Renal cortex interstitium (tissue), 11 donors: ENCODE data around the gene FAM222B. TPM values are rescaled to one million over a fixed set of nuclear protein-coding genes. Genes with fewer than 3 reads are reported as not detected.
A peak's percentile ranks its signal among the peaks of the same experiment; 100 is the strongest.

ENCODE experiments used
- DNase-seq, 11 donors: peaks; one replicate each; pipeline ENCODE4 v3.0.0-alpha.2; 2013; ENCODE audit warnings: low read depth in 9 of 11, low spot score in 4 of 11; ENCODE audit errors: extremely low read depth in 1 of 11
- polyA plus RNA-seq, 3 donors: library from polyadenylated mRNA; unstranded; fragments of 120-200 nt; gene quantifications; one replicate each; pipeline ENCODE4 v1.2.1, GENCODE V29; 2013; ENCODE audit not compliant: insufficient read length in 3 of 3

The FAM222B gene
- polyA plus RNA-seq, 3 donors: 20.8 to 22.0 (median 21.4) TPM

DNA sequence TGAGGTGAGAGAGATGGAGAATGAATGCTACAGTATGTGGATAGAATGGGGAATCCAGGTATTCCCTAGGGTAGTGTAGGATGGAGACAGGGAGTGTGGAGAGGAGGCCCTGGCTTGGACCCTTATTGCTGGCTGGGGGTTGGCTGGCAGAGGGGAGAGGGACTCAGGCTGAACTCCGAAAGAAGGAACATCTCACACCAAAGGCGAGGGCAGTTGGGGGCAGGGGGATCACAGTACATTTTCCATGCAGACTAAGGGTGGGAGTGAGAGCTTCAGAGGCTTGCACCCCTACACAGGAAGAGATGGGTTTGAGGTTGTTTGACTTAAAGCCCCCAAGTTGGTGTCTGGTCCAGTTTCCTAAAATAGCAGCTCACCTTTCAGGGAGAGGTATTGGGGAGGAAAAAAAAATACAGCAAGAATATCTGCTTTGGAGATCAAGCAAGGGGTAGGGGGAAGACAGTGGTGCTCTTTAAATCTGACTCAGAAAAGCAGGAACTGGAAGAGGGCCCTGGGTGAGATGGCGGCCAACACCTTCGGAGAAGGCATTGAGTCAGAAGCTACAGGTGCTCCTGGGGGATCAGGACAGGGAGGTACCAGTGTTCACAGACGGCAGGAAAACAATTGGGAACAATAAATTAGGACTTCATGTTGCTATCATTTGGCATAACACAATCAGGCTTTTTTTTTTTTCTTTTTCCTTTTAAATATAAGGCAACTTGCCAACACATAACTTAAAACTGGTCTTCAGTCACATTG is 86.4 kb downstream of the FAM222B start:
- no peak for DNase-seq

DNA sequence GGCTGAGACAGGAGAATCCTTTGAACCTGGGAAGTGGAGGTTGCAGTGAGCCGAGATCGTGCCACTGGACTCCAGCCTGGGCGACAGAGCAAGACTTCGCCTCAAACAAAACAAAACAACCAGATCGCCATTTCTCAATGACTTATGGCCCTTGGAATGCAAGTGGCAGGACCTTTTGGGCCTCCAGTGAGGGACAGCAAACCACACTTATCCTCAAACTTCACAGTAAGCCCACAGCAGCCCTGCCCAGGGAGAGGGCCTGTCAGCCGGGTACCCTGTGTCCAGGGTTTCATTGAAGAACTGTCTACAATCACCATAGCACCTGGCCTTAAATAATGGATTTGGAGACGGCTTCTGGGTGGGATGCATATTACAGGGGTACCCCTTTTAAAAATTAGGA is 87.1 kb downstream of the FAM222B start:
- DNase-seq: no peak

DNA sequence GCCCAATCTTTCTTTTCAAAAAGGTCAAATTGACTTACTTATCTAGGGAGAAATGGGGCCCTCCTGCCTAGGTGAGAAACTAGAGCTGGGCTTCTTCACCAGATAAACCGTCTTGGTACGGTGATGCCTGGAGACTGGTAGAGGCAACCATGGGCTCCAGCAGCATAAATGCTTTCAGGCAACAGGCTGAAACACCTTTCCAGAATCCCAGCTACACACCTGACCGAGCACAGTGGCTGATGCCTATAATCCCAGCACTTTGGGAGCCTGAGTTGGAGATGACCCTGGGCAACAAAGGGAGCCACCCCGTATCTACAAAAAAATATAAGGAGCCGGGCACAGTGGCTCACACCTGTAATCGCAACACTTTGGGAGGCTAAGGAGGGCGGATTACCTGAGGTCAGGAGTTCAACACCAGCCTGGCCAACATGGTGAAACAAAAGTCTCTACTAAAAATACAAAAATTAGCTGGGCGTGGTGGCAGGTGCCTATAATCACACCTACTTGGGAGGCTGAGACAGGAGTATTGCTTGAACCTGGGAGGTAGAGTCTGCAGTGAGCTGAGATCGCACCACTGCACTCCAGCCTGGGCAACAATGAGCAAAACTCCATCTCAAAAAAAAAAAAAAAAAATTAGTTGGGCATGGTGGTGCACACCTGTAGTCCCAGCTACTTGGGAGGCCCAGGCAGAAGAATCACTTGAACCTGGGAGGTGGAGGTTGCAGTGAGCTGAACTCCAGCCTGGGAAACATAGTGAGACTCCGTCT is 90.8 kb downstream of the FAM222B start:
- DNase-seq: no peak

DNA sequence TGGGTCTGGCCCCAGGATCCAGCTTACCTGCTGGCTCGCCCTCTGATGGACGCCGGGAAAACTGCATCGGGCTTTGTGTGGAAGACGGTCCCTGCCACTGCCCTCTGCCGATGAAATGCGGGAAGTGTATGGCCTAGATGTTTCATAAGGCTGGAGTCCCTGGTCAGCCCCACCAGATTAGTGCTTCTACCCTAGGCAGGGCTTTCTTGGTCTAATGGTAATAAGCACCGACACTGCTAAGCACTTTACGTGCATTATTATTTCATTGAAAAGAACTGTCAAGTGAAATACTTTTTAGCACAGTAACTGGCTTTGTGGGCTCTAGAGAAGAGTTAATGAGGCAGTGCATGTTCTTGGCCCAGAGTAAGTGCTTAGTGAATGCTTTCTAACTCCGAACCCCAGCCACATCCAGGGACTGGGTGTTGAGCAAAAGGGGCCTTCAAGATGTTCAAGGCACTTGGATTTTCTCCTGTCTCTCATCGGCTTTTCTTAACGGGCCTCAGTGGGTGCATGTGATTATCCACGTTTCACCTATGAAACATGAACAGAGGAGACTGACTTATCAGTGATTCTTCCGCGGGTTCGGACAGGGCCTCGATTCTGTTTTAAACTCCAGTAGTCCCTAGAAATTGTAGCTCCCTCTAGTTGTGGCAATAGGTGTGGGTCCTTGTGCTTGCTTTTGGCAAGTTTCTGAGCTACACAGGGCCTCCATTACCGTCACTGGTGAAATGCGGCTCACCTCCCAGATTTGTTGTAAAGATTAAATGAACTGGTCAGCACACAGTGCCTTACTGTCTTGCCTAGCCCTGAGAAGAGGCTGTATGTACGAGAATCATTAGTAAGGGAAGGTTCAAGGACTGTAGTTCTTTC is 92.2 kb downstream of the FAM222B start:
- DNase-seq: peak in 8 of 11 donors; percentile 78 to 91 (median 86)

DNA sequence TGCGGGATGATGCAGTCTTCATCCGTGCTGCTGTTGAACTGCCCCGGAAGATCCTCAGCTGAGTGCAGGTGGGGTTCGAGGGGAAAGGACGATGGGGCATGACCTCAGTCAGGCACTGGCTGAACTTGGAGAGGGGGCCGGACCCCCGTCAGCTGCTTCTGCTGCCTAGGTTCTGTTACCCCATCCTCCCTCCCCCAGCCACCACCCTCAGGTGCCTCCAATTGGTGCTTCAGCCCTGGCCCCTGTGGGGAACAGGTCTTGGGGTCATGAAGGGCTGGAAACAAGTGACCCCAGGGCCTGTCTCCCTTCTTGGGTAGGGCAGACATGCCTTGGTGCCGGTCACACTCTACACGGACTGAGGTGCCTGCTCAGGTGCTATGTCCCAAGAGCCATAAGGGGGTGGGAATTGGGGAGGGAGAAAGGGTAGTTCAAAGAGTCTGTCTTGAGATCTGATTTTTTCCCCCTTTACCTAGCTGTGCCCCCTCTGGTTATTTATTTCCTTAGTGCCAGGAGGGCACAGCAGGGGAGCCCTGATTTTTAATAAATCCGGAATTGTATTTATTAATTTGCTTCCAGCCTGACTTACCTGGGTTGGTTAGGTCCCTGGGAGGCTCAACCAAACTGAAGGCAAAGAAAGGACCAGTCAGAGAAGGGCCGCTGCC is 92.9 kb downstream of the FAM222B start:
- DNase-seq: no peak

DNA sequence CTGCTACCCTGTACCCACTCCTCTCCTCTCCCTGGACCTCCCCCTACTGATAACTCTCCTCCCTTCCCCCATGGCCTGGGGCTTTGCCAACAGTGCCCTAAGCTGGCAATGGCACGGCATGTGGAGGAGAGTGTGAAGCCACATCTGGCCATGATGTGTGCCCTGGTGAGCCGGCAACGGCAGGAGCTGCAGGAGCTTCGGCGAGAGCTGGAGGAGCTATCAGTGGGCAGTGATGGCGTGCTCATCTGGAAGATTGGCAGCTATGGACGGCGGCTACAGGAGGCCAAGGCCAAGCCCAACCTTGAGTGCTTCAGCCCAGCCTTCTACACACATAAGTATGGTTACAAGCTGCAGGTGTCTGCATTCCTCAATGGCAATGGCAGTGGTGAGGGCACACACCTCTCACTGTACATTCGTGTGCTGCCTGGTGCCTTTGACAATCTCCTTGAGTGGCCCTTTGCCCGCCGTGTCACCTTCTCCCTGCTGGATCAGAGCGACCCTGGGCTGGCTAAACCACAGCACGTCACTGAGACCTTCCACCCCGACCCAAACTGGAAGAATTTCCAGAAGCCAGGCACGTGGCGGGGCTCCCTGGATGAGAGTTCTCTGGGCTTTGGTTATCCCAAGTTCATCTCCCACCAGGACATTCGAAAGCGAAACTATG is 93.6 kb downstream of the FAM222B start:
- no peak for DNase-seq

DNA sequence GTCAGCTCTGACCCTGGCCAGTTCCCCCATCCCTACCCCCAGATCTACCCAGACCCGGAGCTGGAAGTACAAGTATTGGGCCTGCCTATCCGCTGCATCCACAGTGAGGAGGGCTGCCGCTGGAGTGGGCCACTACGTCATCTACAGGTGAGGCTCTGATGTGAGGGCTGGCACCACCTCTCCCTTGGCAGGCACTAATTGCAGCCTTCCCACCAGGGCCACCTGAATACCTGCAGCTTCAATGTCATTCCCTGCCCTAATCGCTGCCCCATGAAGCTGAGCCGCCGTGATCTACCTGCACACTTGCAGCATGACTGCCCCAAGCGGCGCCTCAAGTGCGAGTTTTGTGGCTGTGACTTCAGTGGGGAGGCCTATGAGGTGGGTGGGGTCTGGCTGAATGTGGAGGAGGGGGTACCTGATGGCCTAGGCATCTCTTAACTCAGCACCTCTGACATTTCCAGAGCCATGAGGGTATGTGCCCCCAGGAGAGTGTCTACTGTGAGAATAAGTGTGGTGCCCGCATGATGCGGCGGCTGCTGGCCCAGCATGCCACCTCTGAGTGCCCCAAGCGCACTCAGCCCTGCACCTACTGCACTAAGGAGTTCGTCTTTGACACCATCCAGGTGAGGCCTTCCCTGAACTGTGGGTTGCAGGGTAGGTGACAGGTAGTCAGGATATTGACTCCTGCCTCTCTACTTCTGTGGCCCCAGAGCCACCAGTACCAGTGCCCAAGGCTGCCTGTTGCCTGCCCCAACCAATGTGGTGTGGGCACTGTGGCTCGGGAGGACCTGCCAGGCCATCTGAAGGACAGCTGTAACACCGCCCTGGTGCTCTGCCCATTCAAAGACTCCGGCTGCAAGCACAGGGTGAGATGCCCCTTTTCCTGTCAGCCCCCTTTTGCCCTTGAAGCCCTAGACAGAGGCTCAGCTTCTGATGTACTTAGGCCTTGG is 94.5 kb downstream of the FAM222B start:
- DNase-seq: no peak

DNA sequence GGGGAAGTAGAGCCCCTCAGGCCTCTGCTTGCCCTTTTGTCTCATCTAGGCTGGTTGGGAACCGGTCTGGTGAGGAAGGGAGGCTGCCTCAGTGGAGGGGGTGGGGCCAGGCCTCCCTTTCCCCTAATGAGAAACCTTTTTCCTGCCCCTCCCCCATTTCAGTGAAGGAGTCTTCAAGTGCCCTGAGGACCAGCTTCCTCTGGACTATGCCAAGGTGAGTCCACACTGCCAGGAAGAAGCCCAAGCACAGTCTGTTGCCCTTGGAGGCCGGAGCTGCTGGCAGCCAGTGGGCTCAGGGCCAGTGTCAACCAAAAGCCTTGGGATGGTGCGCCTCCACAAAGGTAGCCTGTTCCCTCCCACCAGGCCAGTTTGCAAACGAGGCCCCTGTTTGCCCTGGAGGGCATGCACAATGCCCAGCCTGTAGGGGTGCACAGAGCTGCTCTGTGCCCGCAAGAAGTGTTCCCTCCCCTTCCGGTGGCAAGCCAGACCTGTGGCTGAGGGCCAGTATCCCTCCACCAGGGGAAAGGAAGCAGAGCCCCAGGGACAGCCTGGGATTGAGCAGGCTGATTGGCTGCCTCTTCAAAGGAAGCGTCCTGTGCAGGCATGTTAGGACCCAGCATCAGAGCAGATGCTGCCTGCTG is 95.4 kb downstream of the FAM222B start:
- peak in 2 of 11 donors; percentile 27 to 53 for DNase-seq

DNA sequence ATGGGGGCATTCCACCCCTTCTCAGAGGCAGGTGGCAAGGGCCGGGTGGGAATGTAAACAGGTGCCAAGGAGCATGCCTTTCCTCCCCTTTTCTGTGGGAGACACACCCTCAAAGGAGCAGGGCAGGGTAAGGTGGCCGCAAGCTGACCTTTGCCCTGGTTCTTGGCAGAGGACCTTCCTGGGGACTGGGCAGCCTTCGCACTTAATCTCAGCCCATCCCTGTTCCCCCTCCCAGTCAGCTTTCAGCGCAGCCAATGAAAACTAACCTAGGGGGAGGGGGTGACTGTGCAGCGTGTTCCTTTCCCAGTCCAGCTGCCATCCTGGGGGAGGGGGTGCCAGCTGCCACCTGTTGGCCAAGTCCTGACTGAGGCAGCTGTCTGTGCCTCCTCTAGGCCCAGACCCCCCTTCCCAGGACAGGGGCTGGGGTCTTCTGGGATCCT is 96.0 kb downstream of the FAM222B start:
- DNase-seq: peak in 2 of 11 donors; percentile 36 to 39

DNA sequence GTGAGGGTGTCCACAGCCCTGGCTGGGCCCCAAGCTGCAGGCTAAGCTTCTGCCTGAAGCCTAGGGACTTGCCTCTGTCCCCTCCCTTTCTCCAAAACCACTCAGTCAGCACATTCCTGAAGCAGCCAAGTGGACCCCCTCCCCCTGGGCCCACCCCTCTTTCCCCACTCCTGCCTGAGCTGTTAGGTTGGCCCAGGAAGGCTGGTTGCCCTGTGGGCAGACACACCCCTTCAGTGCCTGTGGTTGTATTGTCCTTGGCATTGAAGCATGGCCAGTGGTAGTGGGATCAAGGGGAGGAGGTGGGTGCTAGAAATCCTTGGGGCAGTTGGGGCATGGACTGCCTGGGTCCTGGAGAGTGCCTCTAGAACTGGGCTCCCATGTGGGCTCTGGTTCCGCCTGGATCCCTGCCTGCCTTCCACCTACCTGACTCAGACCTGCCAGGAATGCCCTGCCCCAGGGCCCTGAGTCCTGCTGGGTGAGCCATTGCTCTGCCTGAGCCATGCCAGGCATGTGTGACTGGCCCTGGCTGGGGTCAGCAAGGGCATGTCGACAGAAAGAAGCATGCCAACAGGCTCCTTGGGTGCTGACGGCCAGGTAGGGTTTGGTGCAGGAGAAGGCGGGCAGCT is 96.7 kb downstream of the FAM222B start:
- DNase-seq: peak in 3 of 11 donors; percentile 64 to 83 (median 79)

DNA sequence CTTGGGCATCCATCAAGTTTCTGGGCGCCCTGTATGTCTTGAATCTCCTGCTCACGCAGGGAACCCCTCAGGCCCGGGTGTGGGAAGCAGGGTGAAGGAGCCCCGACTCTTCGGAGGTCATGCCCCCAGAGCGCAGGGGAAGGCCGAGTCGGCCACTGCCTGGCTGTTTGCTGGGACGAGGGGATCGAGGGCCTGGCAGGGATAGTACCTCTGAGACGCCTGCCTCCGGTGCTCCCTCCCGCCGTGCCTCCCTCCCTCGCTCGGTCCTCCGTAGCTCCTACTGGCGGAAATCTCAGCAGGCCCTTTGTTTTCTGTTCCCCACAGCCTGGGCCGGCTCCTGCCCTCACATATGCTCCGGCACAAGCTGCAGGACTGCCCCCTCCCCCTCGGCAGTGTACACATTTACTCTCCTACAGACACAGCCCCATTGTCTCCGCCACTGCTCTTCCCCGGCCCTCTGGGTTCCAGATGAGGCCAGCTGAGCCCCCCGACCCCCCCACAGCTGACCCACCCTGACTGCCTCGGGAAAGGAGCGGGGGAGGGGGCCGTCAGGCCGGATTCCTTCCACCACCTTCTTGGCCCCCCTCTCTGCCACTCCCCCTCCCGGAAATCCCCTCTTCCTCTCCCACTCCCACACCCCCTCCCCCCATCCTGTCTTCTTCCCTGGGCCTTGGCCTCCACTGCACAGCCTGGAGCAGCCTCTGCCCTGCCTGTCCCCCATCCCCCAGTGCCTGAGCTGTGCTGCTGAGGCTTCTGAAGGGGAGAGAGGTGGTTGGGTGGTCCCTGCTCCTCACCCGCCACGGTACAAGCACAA is 97.4 kb downstream of the FAM222B start:
- peak in 5 of 11 donors; percentile 60 to 84 (median 72) for DNase-seq

DNA sequence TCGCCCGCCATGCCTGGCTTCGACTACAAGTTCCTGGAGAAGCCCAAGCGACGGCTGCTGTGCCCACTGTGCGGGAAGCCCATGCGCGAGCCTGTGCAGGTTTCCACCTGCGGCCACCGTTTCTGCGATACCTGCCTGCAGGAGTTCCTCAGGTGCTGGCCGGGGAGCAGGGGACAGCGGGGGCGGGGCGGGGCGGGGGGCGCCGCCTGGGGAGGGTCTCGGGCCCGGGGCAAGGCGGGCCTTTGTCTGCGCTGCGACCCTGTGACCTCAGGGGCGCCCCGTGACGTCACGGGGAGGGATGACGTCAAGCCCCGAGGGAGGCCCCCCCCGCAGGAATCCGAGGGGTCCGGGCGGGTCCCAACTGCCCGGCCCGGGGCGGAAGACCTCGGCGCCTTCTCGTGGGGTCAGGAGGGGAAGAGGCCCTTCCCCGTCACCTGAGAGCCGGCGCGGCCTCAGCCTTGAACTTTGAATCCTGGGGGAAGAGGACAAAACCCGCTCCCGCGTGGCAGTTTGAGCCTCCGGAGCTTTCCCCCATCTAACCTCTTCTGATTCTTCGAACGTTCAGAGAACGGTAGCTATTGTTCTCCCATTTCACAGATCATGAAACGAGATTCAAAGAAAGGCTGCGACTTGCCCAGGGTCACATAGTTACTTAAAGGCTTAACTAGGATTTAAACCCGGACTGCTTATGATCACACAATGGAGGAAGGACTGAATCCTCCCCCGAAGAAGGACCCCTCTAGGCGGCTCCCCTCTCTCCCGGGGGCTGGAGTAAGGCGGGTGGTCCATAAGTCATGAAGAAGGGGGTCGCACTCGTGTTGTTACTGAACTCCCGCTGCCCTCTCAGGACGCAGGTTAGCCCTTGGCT is 98.3 kb downstream of the FAM222B start:
- peak in 4 of 11 donors; percentile 17 to 67 (median 56) for DNase-seq

DNA sequence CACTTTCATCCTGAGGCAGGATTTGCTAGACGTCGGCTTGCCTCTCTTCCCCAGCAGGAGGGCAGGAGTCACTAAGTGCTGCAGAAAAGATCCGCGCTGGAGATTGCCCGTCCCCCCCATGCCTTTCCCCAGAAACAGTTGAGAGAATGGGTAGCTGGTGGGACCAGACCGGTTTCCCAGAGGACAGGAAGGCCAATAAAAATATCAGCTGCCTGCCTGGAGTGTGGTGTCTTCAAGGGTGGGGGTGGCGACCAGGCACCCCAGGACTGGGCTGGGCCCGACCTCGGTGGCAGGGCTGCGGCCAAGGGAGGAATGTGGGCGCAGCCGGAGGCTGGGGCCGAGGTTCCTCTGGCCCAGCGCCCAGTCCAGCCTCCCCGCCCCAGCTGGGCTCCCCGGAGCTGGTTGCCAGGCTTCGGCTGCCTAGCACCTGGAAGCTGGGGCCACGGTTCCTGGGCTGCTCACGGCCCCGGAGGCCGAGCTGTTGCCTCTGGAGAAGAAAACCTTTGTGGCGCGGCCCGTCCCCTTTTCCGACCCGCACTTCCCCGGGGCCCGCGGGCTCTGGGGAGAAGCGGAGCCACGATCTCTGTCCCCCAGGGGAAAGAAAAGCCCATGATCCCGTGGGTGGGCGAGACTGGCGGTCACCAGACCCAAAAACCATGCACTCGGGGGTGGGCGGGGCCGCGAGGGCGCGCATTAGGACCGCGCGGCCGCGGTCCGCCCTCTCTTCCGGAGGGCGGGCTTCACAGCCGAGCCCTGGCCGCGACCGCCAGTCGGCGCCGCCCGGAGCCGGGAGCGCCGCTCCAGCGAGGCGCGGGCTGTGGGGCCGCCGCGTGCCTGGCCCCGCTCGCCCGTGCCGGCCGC is 99.1 kb downstream of the FAM222B start, which contains the start of gene TRAF4:
TRAF4 (plus strand) TSS at position 769 of the 861 bp plus-strand sequence. CDS start 102 bp downstream, outside the sequence.
- peak in 7 of 11 donors; percentile 77 to 85 (median 82) for DNase-seq
